HL-60 (cell line): ENCODE results near the gene RBM10.

Experiments
- GABPA ChIP-seq: IDR thresholded peaks from 2 replicates; pipeline ENCODE4 v1.6.1; 2012; ENCODE audit warnings: low read depth
- POLR2AphosphoS5 ChIP-seq: IDR thresholded peaks from 2 replicates; pipeline ENCODE4 v1.6.1; 2012; ENCODE audit warnings: low read depth
- SPI1 ChIP-seq: IDR thresholded peaks from 2 replicates; pipeline ENCODE4 v1.6.1; 2012; ENCODE audit warnings: low read depth, mild to moderate bottlenecking, borderline replicate concordance
- TF ChIP-seq, protein P1 (sequence below): IDR thresholded peaks from one replicate; pipeline ENCODE4 v1.5.1; 2011; ENCODE audit warnings: low read length, control low read depth, inconsistent platforms; ENCODE audit not compliant: insufficient read depth
- TF ChIP-seq, protein P2 (sequence below): IDR thresholded peaks from 2 replicates; pipeline ENCODE4 v1.6.1; 2012; ENCODE audit warnings: low read depth; ENCODE audit not compliant: insufficient replicate concordance

DNA sequence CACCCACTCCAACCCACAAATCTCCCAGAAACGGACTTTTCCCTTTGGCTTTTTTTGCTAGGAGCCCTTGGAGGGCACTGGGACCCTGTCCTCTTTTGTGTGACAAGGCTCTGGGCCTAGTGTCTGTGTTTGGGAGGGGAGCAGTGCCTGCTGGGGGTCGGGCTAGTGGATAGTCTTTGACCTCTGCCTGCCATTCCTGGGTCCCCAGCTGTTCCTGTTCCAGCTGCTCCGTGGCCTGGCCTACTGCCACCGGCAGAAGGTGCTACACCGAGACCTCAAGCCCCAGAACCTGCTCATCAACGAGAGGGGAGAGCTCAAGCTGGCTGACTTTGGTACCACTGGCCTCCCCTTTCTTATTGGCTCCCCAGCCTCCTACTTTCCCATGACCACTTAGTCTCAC is 81.0 kb downstream of the RBM10 start:
- TF ChIP-seq, protein P1, sequence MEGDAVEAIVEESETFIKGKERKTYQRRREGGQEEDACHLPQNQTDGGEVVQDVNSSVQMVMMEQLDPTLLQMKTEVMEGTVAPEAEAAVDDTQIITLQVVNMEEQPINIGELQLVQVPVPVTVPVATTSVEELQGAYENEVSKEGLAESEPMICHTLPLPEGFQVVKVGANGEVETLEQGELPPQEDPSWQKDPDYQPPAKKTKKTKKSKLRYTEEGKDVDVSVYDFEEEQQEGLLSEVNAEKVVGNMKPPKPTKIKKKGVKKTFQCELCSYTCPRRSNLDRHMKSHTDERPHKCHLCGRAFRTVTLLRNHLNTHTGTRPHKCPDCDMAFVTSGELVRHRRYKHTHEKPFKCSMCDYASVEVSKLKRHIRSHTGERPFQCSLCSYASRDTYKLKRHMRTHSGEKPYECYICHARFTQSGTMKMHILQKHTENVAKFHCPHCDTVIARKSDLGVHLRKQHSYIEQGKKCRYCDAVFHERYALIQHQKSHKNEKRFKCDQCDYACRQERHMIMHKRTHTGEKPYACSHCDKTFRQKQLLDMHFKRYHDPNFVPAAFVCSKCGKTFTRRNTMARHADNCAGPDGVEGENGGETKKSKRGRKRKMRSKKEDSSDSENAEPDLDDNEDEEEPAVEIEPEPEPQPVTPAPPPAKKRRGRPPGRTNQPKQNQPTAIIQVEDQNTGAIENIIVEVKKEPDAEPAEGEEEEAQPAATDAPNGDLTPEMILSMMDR = no peak
- TF ChIP-seq, protein P2, sequence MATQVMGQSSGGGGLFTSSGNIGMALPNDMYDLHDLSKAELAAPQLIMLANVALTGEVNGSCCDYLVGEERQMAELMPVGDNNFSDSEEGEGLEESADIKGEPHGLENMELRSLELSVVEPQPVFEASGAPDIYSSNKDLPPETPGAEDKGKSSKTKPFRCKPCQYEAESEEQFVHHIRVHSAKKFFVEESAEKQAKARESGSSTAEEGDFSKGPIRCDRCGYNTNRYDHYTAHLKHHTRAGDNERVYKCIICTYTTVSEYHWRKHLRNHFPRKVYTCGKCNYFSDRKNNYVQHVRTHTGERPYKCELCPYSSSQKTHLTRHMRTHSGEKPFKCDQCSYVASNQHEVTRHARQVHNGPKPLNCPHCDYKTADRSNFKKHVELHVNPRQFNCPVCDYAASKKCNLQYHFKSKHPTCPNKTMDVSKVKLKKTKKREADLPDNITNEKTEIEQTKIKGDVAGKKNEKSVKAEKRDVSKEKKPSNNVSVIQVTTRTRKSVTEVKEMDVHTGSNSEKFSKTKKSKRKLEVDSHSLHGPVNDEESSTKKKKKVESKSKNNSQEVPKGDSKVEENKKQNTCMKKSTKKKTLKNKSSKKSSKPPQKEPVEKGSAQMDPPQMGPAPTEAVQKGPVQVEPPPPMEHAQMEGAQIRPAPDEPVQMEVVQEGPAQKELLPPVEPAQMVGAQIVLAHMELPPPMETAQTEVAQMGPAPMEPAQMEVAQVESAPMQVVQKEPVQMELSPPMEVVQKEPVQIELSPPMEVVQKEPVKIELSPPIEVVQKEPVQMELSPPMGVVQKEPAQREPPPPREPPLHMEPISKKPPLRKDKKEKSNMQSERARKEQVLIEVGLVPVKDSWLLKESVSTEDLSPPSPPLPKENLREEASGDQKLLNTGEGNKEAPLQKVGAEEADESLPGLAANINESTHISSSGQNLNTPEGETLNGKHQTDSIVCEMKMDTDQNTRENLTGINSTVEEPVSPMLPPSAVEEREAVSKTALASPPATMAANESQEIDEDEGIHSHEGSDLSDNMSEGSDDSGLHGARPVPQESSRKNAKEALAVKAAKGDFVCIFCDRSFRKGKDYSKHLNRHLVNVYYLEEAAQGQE = no peak
- no peak for TF ChIP-seq POLR2AphosphoS5
- no peak for TF ChIP-seq GABPA
- no peak for TF ChIP-seq SPI1
